ENCODE results near the gene EPB41. TPM values are rescaled to one million over a fixed set of nuclear protein-coding genes. Genes with fewer than 3 reads are reported as not detected.
"Not testable (repeated sequence)": the region's sequence is repeated elsewhere in the genome, so short reads cannot be mapped to it uniquely, and the experiment has no call there.

Gene EPB41
- total RNA-seq, 1 donor, result 9.5 TPM

DNA sequence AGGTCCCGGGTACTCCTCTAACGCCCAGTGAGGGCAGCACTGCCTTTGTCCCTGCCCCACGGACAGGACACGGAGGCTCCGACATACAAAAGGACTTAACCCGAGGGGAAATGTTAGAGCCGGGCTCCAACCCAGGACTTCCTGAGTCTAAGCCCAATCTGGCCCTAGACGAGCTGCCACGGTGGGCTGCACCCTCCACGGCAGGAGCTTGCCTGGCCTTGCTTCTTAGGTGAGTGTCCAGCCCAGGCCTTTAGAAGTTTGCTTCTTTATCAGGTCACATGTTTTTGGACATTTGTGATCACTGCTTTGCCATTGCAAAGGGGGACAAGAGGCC lies 220.3 kb downstream of the EPB41 start:
- DNase-seq (ENCODE audit: low read depth), result no peak
- no peak overlapping the region for H3K4me3 ChIP-seq (ENCODE audit: low read depth, low read length)
- TF ChIP-seq, protein P1, sequence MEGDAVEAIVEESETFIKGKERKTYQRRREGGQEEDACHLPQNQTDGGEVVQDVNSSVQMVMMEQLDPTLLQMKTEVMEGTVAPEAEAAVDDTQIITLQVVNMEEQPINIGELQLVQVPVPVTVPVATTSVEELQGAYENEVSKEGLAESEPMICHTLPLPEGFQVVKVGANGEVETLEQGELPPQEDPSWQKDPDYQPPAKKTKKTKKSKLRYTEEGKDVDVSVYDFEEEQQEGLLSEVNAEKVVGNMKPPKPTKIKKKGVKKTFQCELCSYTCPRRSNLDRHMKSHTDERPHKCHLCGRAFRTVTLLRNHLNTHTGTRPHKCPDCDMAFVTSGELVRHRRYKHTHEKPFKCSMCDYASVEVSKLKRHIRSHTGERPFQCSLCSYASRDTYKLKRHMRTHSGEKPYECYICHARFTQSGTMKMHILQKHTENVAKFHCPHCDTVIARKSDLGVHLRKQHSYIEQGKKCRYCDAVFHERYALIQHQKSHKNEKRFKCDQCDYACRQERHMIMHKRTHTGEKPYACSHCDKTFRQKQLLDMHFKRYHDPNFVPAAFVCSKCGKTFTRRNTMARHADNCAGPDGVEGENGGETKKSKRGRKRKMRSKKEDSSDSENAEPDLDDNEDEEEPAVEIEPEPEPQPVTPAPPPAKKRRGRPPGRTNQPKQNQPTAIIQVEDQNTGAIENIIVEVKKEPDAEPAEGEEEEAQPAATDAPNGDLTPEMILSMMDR (IDR thresholded peaks at IDR 0.05; ENCODE audit: insufficient read depth, low read depth, low read length), result no peak

DNA sequence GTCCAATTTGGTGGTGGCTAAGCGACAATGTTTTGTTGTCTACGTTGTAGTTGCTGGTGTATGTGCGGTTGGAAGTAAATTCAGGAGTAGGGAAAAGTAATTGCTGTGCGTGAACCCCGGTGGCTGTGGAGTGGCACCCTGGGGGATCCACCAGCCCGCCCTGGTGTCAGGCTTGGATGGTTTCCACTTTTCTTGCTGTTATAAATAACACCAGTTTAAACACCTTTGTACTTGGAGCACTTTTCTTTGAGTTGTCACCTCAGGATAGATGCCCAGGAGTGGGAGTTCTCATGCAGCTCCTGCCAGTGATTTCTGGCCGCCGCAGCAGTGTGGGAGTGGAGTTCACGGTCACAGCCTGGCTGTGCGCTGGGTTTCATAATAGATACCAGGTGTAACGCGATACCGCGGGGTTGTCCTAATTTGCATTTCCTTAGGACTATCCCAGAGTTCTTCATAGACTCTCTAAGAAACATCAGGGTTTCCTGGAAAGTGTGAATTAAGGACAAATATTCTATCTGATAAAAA lies 222.1 kb downstream of the EPB41 start:
- TF ChIP-seq, protein P1 (IDR thresholded peaks at IDR 0.05; ENCODE audit: insufficient read depth, low read depth, low read length), result no peak
- peak; percentile 52 for DNase-seq (ENCODE audit: low read depth)
- H3K4me3 ChIP-seq (ENCODE audit: low read depth, low read length), result no peak overlapping the region

DNA sequence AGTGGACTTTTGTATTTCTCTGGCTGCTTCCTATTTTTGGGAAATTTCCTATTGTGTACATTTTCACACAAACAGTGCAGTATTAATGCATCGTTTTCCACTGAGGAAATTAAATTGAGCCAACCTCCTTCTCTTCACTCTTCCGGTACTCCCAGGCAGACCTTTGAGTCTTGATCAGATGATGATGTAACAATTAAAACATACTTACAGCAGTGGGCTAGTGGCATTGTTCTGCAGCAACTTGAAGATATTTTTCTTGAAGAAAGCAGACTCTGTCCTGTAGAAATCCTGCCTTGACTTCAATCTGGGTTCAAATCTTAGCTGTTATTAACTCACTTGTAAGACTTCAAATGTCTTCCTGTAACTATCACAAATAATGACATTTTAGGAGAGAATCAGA lies 228.3 kb downstream of the EPB41 start:
- no peak for DNase-seq (ENCODE audit: low read depth)
- H3K4me3 ChIP-seq (ENCODE audit: low read depth, low read length), result no peak overlapping the region
- TF ChIP-seq, protein P1 (IDR thresholded peaks at IDR 0.05; ENCODE audit: insufficient read depth, low read depth, low read length), result no peak

DNA sequence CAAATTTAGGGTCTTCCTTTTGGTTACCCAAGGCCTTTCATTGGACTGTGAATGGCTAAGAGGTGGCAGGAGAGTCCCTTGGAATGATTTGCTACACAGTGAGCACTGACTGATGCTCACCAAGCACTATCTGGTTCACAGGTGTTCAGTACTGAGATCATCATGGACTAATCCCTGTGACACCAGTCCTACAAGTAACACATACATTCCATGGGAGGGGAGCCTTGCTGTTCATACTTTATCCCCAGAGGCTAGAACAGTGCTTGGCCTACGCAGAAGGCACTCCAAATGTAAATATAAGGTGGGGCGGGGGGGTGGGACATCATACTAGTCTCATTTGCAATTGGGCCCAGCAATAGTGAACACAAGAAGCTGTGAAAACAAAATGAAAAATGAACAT lies 229.8 kb downstream of the EPB41 start:
- TF ChIP-seq, protein P1 (IDR thresholded peaks at IDR 0.05; ENCODE audit: insufficient read depth, low read depth, low read length), result no peak
- no peak overlapping the region for H3K4me3 ChIP-seq (ENCODE audit: low read depth, low read length)
- no peak for DNase-seq (ENCODE audit: low read depth)

DNA sequence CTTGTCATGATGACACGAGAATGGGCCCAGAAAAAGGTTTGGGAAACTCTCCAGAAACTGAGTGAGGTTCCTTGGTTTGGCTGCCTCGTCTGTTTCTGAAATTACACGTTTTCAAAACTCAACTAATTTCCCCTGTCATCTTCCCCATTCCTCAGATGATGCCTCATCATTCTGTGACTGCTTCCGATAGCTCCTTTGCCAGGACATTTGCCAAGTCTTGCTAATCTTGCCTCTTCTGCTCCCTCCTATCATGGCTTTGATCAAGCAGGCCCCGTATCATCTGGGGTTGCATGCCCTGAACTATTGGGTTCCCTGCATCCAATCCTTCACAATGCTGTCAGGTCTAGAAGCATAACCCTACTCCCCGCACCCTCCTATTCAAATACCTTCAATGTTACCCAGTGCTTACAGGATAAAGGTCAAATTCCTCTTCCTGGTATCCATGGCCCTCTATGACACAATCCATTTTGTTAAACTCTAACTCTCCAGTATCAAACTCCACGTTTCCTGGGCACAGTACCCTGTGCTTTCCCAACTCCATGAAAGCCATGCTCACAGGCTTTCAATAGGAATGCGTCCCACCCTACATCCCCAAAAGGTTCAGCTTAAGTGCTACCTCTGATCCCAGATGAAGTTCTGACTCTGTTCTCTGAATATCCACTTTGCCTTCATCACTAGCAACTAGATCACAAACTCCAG lies 231.5 kb downstream of the EPB41 start:
- no peak overlapping the region for H3K4me3 ChIP-seq (ENCODE audit: low read depth, low read length)
- DNase-seq (ENCODE audit: low read depth), result peak; percentile 38
- TF ChIP-seq, protein P1 (IDR thresholded peaks at IDR 0.05; ENCODE audit: insufficient read depth, low read depth, low read length), result no peak

DNA sequence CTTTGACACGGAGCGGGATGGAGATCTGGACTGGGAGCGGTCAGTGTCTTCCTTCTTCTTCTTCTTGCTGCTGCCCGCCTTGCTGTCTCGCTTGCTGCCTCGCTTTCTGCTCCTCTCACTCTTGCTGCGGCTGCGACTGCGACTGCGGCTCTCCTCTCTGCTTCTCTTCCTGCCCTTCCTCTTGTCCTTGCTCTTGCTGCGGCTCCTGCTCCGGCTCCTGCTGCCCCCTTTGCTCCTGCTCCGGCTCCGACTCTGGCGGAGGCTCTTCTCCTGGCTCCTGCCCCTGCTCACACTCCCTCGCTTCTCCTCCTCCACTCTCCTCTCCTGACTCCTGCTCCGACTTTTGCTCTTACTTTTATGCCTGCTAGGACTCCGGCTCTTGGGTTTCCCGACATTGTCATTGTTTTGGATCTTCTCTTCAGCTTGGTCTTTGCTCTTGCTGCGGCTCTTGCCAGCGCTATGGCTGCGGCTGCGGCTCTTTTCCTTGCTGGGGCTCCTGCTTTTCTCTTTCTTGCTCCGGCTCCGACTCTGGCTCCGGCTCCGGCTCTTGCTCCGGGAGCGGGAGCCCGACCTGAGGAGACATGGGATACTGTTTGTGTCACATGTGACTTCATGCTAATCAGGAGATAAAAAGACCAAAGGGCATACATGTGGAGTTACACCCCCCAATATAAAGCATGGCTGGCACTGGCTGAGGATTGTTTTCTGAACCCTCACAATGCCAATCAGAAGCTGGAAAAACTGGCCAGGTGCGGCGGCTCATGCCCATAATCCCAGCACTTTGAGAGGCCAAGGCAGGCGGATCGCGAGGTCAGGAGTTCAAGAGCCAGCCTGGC lies 234.5 kb downstream of the EPB41 start:
- no peak for DNase-seq (ENCODE audit: low read depth)
- TF ChIP-seq, protein P1 (IDR thresholded peaks at IDR 0.05; ENCODE audit: insufficient read depth, low read depth, low read length), result no peak
- no peak overlapping the region for H3K4me3 ChIP-seq (ENCODE audit: low read depth, low read length)

DNA sequence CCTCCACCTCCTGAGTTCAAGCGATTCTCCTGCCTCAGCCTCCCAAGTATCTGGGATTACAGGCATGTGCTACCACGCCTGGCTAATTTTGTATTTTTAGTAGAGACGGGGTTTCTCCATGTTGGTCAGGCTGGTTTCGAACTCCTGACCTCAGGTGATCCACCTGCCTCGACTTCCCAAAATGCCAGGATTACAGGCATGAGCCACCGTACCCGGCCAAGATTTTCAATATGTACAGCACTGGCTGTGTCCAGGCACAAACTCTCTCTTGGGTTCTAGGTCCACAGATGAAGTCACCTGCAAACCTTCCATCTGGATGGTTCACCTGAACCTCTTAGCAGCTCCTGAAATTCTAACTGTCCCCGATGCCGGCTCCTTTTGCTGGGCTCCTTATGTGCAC lies 236.0 kb downstream of the EPB41 start:
- not testable (repeated sequence) for H3K4me3 ChIP-seq (ENCODE audit: low read depth, low read length); DNase-seq (ENCODE audit: low read depth)
